PC-9 (cell line): ENCODE data around the gene SGK2. TPM values are rescaled to one million over a fixed set of nuclear protein-coding genes. Genes with fewer than 3 reads are reported as not detected.
"Not testable (repeated sequence)": the region's sequence is repeated elsewhere in the genome, so short reads cannot be mapped to it uniquely, and the experiment has no call there.

Source experiments
- BruUV-seq: library from RNA; stranded (reverse); fragments of 400-500 nt; replicated peaks from 2 replicates; lab custom pipeline; 2021; lab: Mats Ljungman, UMichigan
- CTCF ChIA-PET: fragments of 300-600 bp; sonication (Branson Sonifier 250); formaldehyde crosslinking; loops from one replicate; lab custom pipeline; 2022; ENCODE audit warnings: antibody characterized with exemption; lab: Charles Lee
- POLR2A ChIA-PET: fragments of 300-600 bp; sonication (Branson Sonifier 250); formaldehyde crosslinking; loops from one replicate; lab custom pipeline; 2022; ENCODE audit warnings: antibody characterized with exemption; ENCODE audit not compliant: unreplicated experiment; lab: Charles Lee
- DNase-seq, 2 experiments: peaks; one replicate each; pipeline versions ENCODE4 v3.0.0 to v3.0.0-alpha.2; 2015 to 2022; ENCODE audit warnings: mixed read lengths in 1 of 2
- H2AFZ ChIP-seq: fragments of 200-600 bp; sonication (generic); 2 replicates; pipeline ENCODE4 v1.8.1; 2017; ENCODE audit warnings: antibody characterized with exemption
- H3F3A ChIP-seq: fragments of 200-600 bp; sonication (generic); 2 replicates; pipeline ENCODE4 v1.8.1; 2017; ENCODE audit warnings: antibody characterized with exemption, mild to moderate bottlenecking, low read depth; ENCODE audit not compliant: insufficient read depth
- H3K27ac ChIP-seq: fragments of 200-600 bp; sonication (generic); 2 replicates; pipeline ENCODE4 v1.6.1; 2016; ENCODE audit warnings: mixed run types
- H3K27me3 ChIP-seq: fragments of 200-600 bp; sonication (generic); 2 replicates; pipeline ENCODE4 v1.6.1; 2016; ENCODE audit warnings: low read depth, mixed run types; ENCODE audit not compliant: insufficient read depth
- H3K36me3 ChIP-seq: fragments of 200-600 bp; sonication (generic); 2 replicates; pipeline ENCODE4 v1.6.1; 2016; ENCODE audit warnings: low read depth, mixed run types
- H3K4me1 ChIP-seq: fragments of 200-600 bp; sonication (generic); replicated peaks from 2 replicates; pipeline ENCODE4 v1.6.1; 2016; ENCODE audit warnings: mixed run types; ENCODE audit not compliant: insufficient read depth
- H3K4me2 ChIP-seq: fragments of 200-600 bp; sonication (generic); 2 replicates; pipeline ENCODE4 v1.6.1; 2017; ENCODE audit warnings: mixed run types
- H3K4me3 ChIP-seq: fragments of 200-600 bp; sonication (generic); 2 replicates; pipeline ENCODE4 v1.6.1; 2016; ENCODE audit warnings: mixed run types
- H3K79me2 ChIP-seq: fragments of 200-600 bp; sonication (generic); 2 replicates; pipeline ENCODE4 v1.6.1; 2017; ENCODE audit warnings: low read depth, mixed run types
- H3K9me2 ChIP-seq: fragments of 200-600 bp; sonication (generic); 2 replicates; pipeline ENCODE4 v1.8.1; 2017; ENCODE audit warnings: mild to moderate bottlenecking; ENCODE audit not compliant: insufficient read depth
- H3K9me3 ChIP-seq: fragments of 200-600 bp; sonication (generic); 2 replicates; pipeline ENCODE4 v1.8.1; 2016; ENCODE audit warnings: low read depth; ENCODE audit not compliant: insufficient read depth
- H4K20me1 ChIP-seq: fragments of 200-600 bp; sonication (generic); 2 replicates; pipeline ENCODE4 v1.8.1; 2017; ENCODE audit not compliant: insufficient read depth
- CTCF ChIP-seq: fragments of 200-600 bp; sonication (generic); conservative IDR thresholded peaks from 2 replicates; pipeline ENCODE4 v1.6.1; 2017; ENCODE audit warnings: mixed run types, antibody characterized with exemption, mild to moderate bottlenecking, moderate library complexity
- EZH2 ChIP-seq: fragments of 200-600 bp; sonication (generic); IDR thresholded peaks from 2 replicates; pipeline ENCODE4 v1.8.0; 2017; ENCODE audit warnings: antibody characterized with exemption, low read depth
- intact Hi-C: fragments of 100-400 bp; cut with micrococcal nuclease; formaldehyde crosslinking; loops from one replicate; pipeline ENCODE4 v1.10.0; 2022; ENCODE audit not compliant: unreplicated experiment
- total RNA-seq: library from RNA; stranded (reverse); gene quantifications from 2 replicates; pipeline ENCODE4 v1.2.3, GENCODE V29; 2021

The SGK2 gene
- total RNA-seq, 1 experiment from 2014 or later = 3.1 TPM

GRCh38 chr20:43590036-43590391, 31.2 kb downstream of the SGK2 start:
- Histone ChIP-seq H4K20me1 (no peaks in the 10 kb centered on the region), H3K9me3 (no peaks in the 10 kb centered on the region), H3K27ac (no peak overlapping the region), H3K4me3 (peak overlapping the region; percentile 81), H3K4me2 (peak overlapping the region; percentile 92), H3F3A (no peaks in the 10 kb centered on the region), H3K27me3 (no peaks in the 10 kb centered on the region), H3K36me3 (0 out of 2 replicates have a peak, but pooled peaks cover 4% of the 10 kb centered on the region), H3K9me2 (no peaks in the 10 kb centered on the region), H2AFZ (peak overlapping the region; percentile 89), H3K79me2 (peaks cover 27% of the 10 kb centered on the region), H3K4me1 (peaks cover 22% of the 10 kb centered on the region)
- intact Hi-C loops = loop anchor here (5.0 kb wide), 1 partner anchor 133 kb away; the partner anchor contains the start of gene SRSF6
- no TSS peak for BruUV-seq
- CTCF ChIA-PET = interaction anchor here (1.6 kb wide), 1 partner anchor 52 kb away, joined by 5 read pairs; no protein-coding TSS in a partner anchor
- TF ChIP-seq CTCF = no peak
- TF ChIP-seq EZH2 = no peak
- DNase-seq = no peak
- POLR2A ChIA-PET = interaction anchor here (0.6 kb wide), 1 partner anchor 48 kb away, joined by 3 read pairs; no protein-coding TSS in a partner anchor

- CTCF ChIA-PET = interaction anchor here (0.6 to 1.6 kb wide), 5 partner anchors 11 to 591 kb away, joined by 3 to 5 read pairs (median 3); partner anchors contain the start of gene SGK2
- peak within 1 kb of the TSS; percentile 81 for H3K4me3 ChIP-seq
- H3K9me3 ChIP-seq = no peaks in the 10 kb centered on the region
- no peaks in the 10 kb centered on the region for H4K20me1 ChIP-seq
- peaks cover 27% of the 10 kb centered on the region for H3K79me2 ChIP-seq
- TF ChIP-seq CTCF (no peak), EZH2 (no peak)
- no peaks in the 10 kb centered on the region for H3K9me2 ChIP-seq
- peak within 1 kb of the TSS; percentile 44 for H3K27ac ChIP-seq
- intact Hi-C loops = loop anchor here (5.0 kb wide), 1 partner anchor 133 kb away; the partner anchor contains the start of gene SRSF6
- no peaks in the 10 kb centered on the region for H3F3A ChIP-seq
- DNase-seq = peak; percentile 87 to 93
- H3K4me1 ChIP-seq = peaks cover 19% of the 10 kb centered on the region
- H3K36me3 ChIP-seq = peaks cover 7% of the 10 kb centered on the region; the same call in 1 of the 2 replicates
- no peaks in the 10 kb centered on the region for H3K27me3 ChIP-seq
- TSS peak; percentile 77 for BruUV-seq
- peak within 1 kb of the TSS; percentile 92 for H3K4me2 ChIP-seq
- POLR2A ChIA-PET = interaction anchor here (0.5 to 0.8 kb wide), 6 partner anchors 10 to 177 kb away, joined by 3 to 18 read pairs (median 4); no protein-coding TSS in a partner anchor
- H2AFZ ChIP-seq = peak within 1 kb of the TSS; percentile 89
Observed at GRCh38 chr20:43590392-43591303, 31.8 kb downstream of the SGK2 start, which contains the start of gene IFT52. Gene IFT52, plus strand, starts transcription at chr20:43590937. Its CDS starts 3,762 bp downstream, at chr20:43594699.

GRCh38 chr20:43601960-43602359, 43.1 kb downstream of the SGK2 start:
- H3K27me3 ChIP-seq, POLR2A ChIA-PET, H3K4me2 ChIP-seq, H2AFZ ChIP-seq, H3K27ac ChIP-seq, H3F3A ChIP-seq, H3K4me1 ChIP-seq, H3K9me3 ChIP-seq, H4K20me1 ChIP-seq, H3K79me2 ChIP-seq, intact Hi-C loops, H3K4me3 ChIP-seq, CTCF ChIA-PET, DNase-seq, H3K9me2 ChIP-seq, BruUV-seq: not testable (repeated sequence)
- H3K36me3 ChIP-seq = peaks cover 33% of the 10 kb centered on the region
